GM19043 (cell line): ENCODE measurements around the gene GASK1B.

Experiments used
- ATAC-seq: cut with Tn5 transposase; IDR thresholded peaks from one replicate; pipeline ENCODE4 v1.9.1; 2021; ENCODE audit warnings: low read depth; ENCODE audit not compliant: unreplicated experiment

The GASK1B gene

GRCh38 chr4:158155656-158156356, 17.0 kb downstream of the GASK1B start:
- no peak for ATAC-seq

DNA sequence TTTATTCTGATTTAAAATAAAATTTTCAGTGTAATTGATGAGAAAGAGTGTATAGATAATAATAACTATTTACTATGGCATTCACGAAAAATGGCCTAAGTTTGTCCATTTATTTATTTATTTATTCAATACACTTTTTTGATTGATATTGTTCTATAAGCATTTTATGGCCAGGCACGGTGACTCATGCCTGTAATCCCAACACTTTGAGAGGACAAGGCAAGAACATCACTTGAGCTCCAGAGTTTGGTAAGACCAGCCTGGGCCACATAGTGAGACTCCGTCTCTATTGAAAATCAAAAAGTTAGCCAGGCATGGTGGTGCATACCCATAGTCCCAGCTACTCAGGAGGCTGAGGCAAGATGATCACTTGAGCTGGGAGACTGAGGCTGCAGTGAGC, 25.7 kb downstream of the GASK1B start:
- ATAC-seq: no peak

- ATAC-seq: no peak
These were observed 26.1 kb downstream of the GASK1B start for GRCh38 chr4:158146736-158147135.

DNA sequence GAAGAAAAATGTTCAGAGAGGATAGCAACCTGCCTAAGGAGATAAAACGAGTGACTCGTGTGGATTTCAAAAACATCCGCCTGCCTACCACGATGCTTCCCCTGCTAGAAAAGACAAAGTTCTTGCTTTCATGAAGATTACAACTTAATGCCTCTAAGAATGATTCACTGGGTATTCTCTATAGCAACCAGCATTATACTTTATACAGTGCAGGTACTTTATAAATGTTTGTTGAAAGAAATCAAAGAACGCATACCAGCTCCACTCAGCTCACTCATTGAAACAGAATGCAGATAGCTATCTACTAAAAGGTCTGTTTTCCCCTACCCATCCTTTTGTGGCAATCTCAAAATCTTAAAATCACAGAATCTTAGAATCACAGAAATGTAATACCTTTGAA, 33.7 kb downstream of the GASK1B start:
- no peak for ATAC-seq

DNA sequence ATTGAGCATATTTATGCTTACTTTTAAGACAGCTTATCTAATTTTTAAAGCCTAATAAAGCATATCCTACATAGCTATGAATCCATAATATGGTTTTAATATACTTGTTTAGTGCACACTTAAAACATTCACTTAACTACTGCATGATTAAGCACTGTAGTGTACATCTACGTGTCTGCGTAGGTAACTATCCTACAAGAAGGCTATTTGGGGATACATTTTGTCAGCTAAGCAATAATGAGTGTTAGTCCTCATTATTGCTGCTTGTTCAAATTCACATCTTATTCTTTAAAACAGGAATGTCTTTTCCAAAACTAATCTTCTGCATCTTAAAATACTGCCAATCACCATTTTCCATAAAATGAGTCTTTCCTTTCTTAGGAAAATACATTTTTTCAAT, 38.6 kb downstream of the GASK1B start:
- ATAC-seq: no peak

GRCh38 chr4:158133551-158133950, 39.3 kb downstream of the GASK1B start:
- ATAC-seq: no peak

- no peak for ATAC-seq
These were observed 41.8 kb downstream of the GASK1B start for GRCh38 chr4:158131027-158131426.

- ATAC-seq: no peak
These were observed 42.6 kb downstream of the GASK1B start for GRCh38 chr4:158130204-158130603.

DNA sequence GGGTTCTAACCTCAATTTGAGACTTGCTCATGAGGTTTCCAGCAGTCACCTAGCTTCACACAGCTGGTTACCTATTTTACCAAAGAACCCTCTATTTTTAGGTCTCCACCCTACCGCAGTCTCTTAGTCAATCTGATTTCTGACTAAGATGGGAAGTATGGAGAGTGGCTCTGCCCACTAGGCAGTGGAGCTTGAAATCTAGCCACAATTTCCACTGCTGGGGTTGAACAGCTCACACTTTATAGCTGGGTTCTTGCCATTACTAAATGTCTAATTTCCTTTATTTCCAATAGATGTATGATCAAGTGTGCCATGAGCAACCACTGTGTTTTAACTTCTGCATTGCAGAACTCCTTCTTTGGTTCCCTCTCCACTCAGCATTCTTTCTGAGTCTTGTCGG, 43.1 kb downstream of the GASK1B start:
- peak; percentile 89 for ATAC-seq

DNA sequence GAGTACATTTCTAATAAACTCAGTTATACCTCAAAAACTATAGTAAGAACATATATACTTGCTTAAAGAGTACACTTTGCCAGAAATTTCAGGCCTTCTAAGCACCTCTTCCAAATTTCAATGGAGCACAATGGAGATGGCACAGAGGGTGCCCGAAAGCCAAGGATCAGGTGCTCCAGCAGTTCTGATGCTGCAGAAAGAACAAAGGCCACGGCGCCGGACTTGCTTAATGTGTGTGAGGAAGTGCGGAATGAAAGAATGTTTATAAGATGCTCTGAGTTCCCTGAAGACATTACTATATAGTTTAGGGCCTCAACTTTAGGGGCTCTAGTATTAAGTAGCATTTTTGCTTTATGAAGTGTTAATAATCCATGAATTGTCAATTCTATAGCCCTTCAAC, 44.3 kb downstream of the GASK1B start:
- no peak for ATAC-seq

DNA sequence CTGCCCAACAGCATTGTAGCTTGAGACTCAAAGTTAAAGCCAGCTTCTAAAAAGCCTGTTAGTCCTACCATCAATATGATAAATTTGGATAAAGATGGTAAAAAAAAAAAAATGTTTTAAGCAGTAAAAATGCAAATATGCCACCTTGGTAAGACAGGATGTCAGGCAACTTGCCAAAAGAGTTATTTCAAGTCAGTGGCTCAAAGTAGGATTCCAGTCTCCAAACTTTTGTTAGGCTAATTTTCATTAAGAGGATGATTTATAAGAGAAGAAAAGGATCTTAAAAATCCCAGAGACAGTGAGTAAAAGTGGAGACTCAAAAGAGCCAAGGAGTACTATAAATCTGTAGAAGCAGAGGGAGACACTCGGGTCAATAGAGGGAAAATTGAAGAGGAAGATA, 47.5 kb downstream of the GASK1B start:
- ATAC-seq: no peak
